MCF 10A (cell line): Measurements from ENCODE around the gene B4GALT1. TPM values are rescaled to one million over a fixed set of nuclear protein-coding genes. Genes with fewer than 3 reads are reported as not detected.
A peak's percentile ranks its signal among the peaks of the same experiment; 100 is the strongest.

ENCODE experiments used
- BruUV-seq: library from RNA; stranded (reverse); fragments of 400-500 nt; replicated peaks from 2 replicates; lab custom pipeline; 2021; lab: Mats Ljungman, UMichigan
- CTCF ChIA-PET: fragments of 300-600 bp; sonication (Branson Sonifier 250); formaldehyde crosslinking; extraction: SDS; loops from one replicate; lab custom pipeline; 2021; ENCODE audit warnings: antibody characterized with exemption, inconsistent platforms; lab: Yijun Ruan, JAX
- POLR2A ChIA-PET: fragments of 300-600, 350-650 bp; sonication (Branson Sonifier 250); formaldehyde crosslinking; extraction: SDS; loops from one replicate; lab custom pipeline; 2020; ENCODE audit warnings: antibody characterized with exemption, inconsistent platforms; lab: Yijun Ruan, JAX
- DNase-seq: peaks from one replicate; pipeline ENCODE4 v3.0.0-alpha.2; 2018; ENCODE audit not compliant: unreplicated experiment
- H3K27ac Mint-ChIP-seq: one replicate; pipeline ENCODE4 v1.8.0; 2022; ENCODE audit warnings: mild to moderate bottlenecking, low read depth, mixed read lengths; ENCODE audit not compliant: unreplicated experiment
- H3K27me3 Mint-ChIP-seq: one replicate; pipeline ENCODE4 v1.8.0; 2022; ENCODE audit warnings: mixed read lengths; ENCODE audit not compliant: insufficient read depth, unreplicated experiment
- H3K36me3 Mint-ChIP-seq: one replicate; pipeline ENCODE4 v1.8.0; 2022; ENCODE audit warnings: mild to moderate bottlenecking, moderate library complexity, mixed read lengths; ENCODE audit not compliant: insufficient read depth, unreplicated experiment
- H3K4me1 Mint-ChIP-seq: one replicate; pipeline ENCODE4 v1.8.0; 2022; ENCODE audit warnings: mixed read lengths; ENCODE audit not compliant: insufficient read depth, unreplicated experiment
- H3K4me3 Mint-ChIP-seq: one replicate; pipeline ENCODE4 v1.8.0; 2022; ENCODE audit warnings: mild to moderate bottlenecking, moderate library complexity, mixed read lengths; ENCODE audit not compliant: unreplicated experiment
- H3K9me3 Mint-ChIP-seq: one replicate; pipeline ENCODE4 v1.8.0; 2022; ENCODE audit warnings: mixed read lengths; ENCODE audit not compliant: unreplicated experiment
- CTCF ChIP-seq: fragments of 200-600 bp; IDR thresholded peaks from one replicate; pipeline ENCODE4 v1.8.0; 2022; ENCODE audit warnings: antibody characterized with exemption, mild to moderate bottlenecking; ENCODE audit not compliant: unreplicated experiment
- intact Hi-C: fragments of 100-400 bp; cut with micrococcal nuclease; formaldehyde crosslinking; loops from 2 replicates; pipeline ENCODE4 v1.14.1; 2022
- total RNA-seq: library from RNA; stranded (reverse); gene quantifications from 2 replicates; pipeline ENCODE4 v1.2.3, GENCODE V29; 2022

The B4GALT1 gene
- total RNA-seq, 1 experiment from 2014 or later: 184 TPM

- POLR2A ChIA-PET: interaction anchor here (0.9 to 6.0 kb wide), 5 partner anchors 9 to 48 kb away, joined by 5 to 67 read pairs (median 10); no protein-coding TSS in a partner anchor
- H3K9me3 Mint-ChIP-seq: no peaks in the 10 kb centered on the region
- H3K4me3 Mint-ChIP-seq: no peak overlapping the region
- BruUV-seq: no TSS peak
- no peak for TF ChIP-seq CTCF
- intact Hi-C loops: no loop called here
- peaks cover 45% of the 10 kb centered on the region for H3K36me3 Mint-ChIP-seq
- DNase-seq: no peak
- CTCF ChIA-PET: interaction anchor here (0.7 kb wide), 1 partner anchor 115 kb away, joined by 3 read pairs; no protein-coding TSS in a partner anchor
- H3K27ac Mint-ChIP-seq: no peak overlapping the region
- peaks cover 49% of the 10 kb centered on the region for H3K4me1 Mint-ChIP-seq
- H3K27me3 Mint-ChIP-seq: no peaks in the 10 kb centered on the region
Observed at GRCh38 chr9:33147416-33148169, 19.5 kb downstream of the B4GALT1 start.

GRCh38 chr9:33146298-33146697 lies 20.8 kb downstream of the B4GALT1 start:
- CTCF ChIA-PET: no interaction called here
- H3K4me3 Mint-ChIP-seq: no peak overlapping the region
- H3K27me3 Mint-ChIP-seq: no peaks in the 10 kb centered on the region
- no TSS peak for BruUV-seq
- H3K36me3 Mint-ChIP-seq: peaks cover 58% of the 10 kb centered on the region
- POLR2A ChIA-PET: interaction anchor here (0.7 to 2.9 kb wide), 3 partner anchors 14 to 55 kb away, joined by 3 to 13 read pairs (median 9); no protein-coding TSS in a partner anchor
- no peak for DNase-seq
- H3K27ac Mint-ChIP-seq: no peak overlapping the region
- intact Hi-C loops: no loop called here
- no peak for TF ChIP-seq CTCF
- no peaks in the 10 kb centered on the region for H3K9me3 Mint-ChIP-seq
- peaks cover 36% of the 10 kb centered on the region for H3K4me1 Mint-ChIP-seq

GRCh38 chr9:33144551-33144950 lies 22.6 kb downstream of the B4GALT1 start:
- POLR2A ChIA-PET: interaction anchor here (2.0 to 11.2 kb wide), 5 partner anchors 6 to 18 kb away, joined by 8 to 67 read pairs (median 13); no protein-coding TSS in a partner anchor
- H3K9me3 Mint-ChIP-seq: no peaks in the 10 kb centered on the region
- no peaks in the 10 kb centered on the region for H3K27me3 Mint-ChIP-seq
- H3K4me1 Mint-ChIP-seq: peaks cover 30% of the 10 kb centered on the region
- DNase-seq: no peak
- peaks cover 68% of the 10 kb centered on the region for H3K36me3 Mint-ChIP-seq
- no TSS peak for BruUV-seq
- peak overlapping the region; percentile 75 for H3K27ac Mint-ChIP-seq
- intact Hi-C loops: no loop called here
- CTCF ChIA-PET: no interaction called here
- no peak for TF ChIP-seq CTCF
- H3K4me3 Mint-ChIP-seq: no peak overlapping the region

- Mint-ChIP-seq H3K4me3 (no peak overlapping the region), H3K4me1 (peaks cover 33% of the 10 kb centered on the region), H3K36me3 (peaks cover 73% of the 10 kb centered on the region), H3K9me3 (no peaks in the 10 kb centered on the region), H3K27ac (no peak overlapping the region), H3K27me3 (no peaks in the 10 kb centered on the region)
- TF ChIP-seq CTCF: no peak
- BruUV-seq: no TSS peak
- no peak for DNase-seq
- intact Hi-C loops: no loop called here
- ChIA-PET POLR2A (interaction anchor here (0.7 to 11.2 kb wide), 7 partner anchors 7 to 230 kb away, joined by 3 to 67 read pairs (median 4); no protein-coding TSS in a partner anchor), CTCF (interaction anchor here (0.6 to 1.1 kb wide), 6 partner anchors 8 to 361 kb away, joined by 3 to 5 read pairs (median 4); no protein-coding TSS in a partner anchor)
Observed at GRCh38 chr9:33143241-33143661, 23.9 kb downstream of the B4GALT1 start.
